Caco-2 (cell line): ENCODE data around the gene VWA3B. TPM values are rescaled to one million over a fixed set of nuclear protein-coding genes. Genes with fewer than 3 reads are reported as not detected.

Experiments used
- BruUV-seq: library from RNA; stranded (reverse); fragments of 400-500 nt; replicated peaks from 2 replicates; lab custom pipeline; 2021; lab: Mats Ljungman, UMichigan
- CTCF ChIA-PET: fragments of 300-600 bp; sonication (Branson Sonifier 250); formaldehyde crosslinking; loops from one replicate; lab custom pipeline; 2022; ENCODE audit warnings: antibody characterized with exemption; lab: Charles Lee
- POLR2A ChIA-PET: fragments of 300-600 bp; sonication (Branson Sonifier 250); formaldehyde crosslinking; loops from one replicate; lab custom pipeline; 2022; ENCODE audit warnings: antibody characterized with exemption; lab: Charles Lee
- DNase-seq, 2 experiments: peaks; one replicate each; pipeline versions ENCODE4 v3.0.0 to v3.0.0-alpha.2; 2020 to 2022
- H3K27me3 ChIP-seq: replicated peaks from 2 replicates; pipeline ENCODE4 v1.6.0; 2011; ENCODE audit warnings: low read length; ENCODE audit not compliant: control insufficient read depth, insufficient read depth
- H3K36me3 ChIP-seq: 2 replicates; pipeline ENCODE4 v1.5.1; 2011; ENCODE audit warnings: low read length; ENCODE audit not compliant: control insufficient read depth, insufficient read depth
- H3K4me1 ChIP-seq: fragments of 250-450 bp; sonication (Bioruptor Pico); 2 replicates; pipeline ENCODE4 v1.5.1; 2020; ENCODE audit warnings: mild to moderate bottlenecking
- H3K4me3 ChIP-seq: 2 replicates; pipeline ENCODE4 v1.5.1; 2011; ENCODE audit warnings: low read depth, mild to moderate bottlenecking, control low read depth, low read length
- H3K9me3 ChIP-seq: fragments of 250-450 bp; sonication (Bioruptor Pico); 2 replicates; pipeline ENCODE4 v1.5.1; 2020; ENCODE audit warnings: mild to moderate bottlenecking, moderate library complexity
- H3K27ac Mint-ChIP-seq: one replicate; pipeline ENCODE4 v1.8.0; 2022; ENCODE audit warnings: mixed read lengths; ENCODE audit not compliant: unreplicated experiment
- H3K27me3 Mint-ChIP-seq: one replicate; pipeline ENCODE4 v1.8.0; 2022; ENCODE audit warnings: mixed read lengths; ENCODE audit not compliant: insufficient read depth, unreplicated experiment
- H3K36me3 Mint-ChIP-seq: one replicate; pipeline ENCODE4 v1.8.0; 2022; ENCODE audit warnings: mild to moderate bottlenecking, mixed read lengths; ENCODE audit not compliant: insufficient read depth, unreplicated experiment
- H3K4me1 Mint-ChIP-seq: one replicate; pipeline ENCODE4 v1.8.0; 2022; ENCODE audit warnings: low read depth, mixed read lengths; ENCODE audit not compliant: unreplicated experiment
- H3K4me3 Mint-ChIP-seq: one replicate; pipeline ENCODE4 v1.8.0; 2022; ENCODE audit warnings: mild to moderate bottlenecking, moderate library complexity, mixed read lengths; ENCODE audit not compliant: unreplicated experiment
- H3K9me3 Mint-ChIP-seq: one replicate; pipeline ENCODE4 v1.8.0; 2022; ENCODE audit warnings: mixed read lengths; ENCODE audit not compliant: unreplicated experiment
- intact Hi-C: fragments of 100-400 bp; cut with micrococcal nuclease; formaldehyde crosslinking; loops from one replicate; pipeline ENCODE4 v1.10.0; 2022; ENCODE audit not compliant: unreplicated experiment
- total RNA-seq: library from RNA; stranded (reverse); gene quantifications from 2 replicates; pipeline ENCODE4 v1.2.3, GENCODE V29; 2022
- TF ChIP-seq, protein P1 (sequence below), 2 experiments: fragments of 200-600 bp in 1 of 2; IDR thresholded peaks; 1 replicate in 1 of 2; 2 replicates in 1 of 2; pipeline versions ENCODE4 v1.5.1 to v1.8.0; 2011 to 2022; ENCODE audit warnings: antibody characterized with exemption in 1 of 2, control low read depth in 1 of 2, inconsistent platforms in 1 of 2, low read depth in 1 of 2, low read length in 1 of 2, mild to moderate bottlenecking in 1 of 2, moderate library complexity in 1 of 2; ENCODE audit not compliant: insufficient read depth in 1 of 2, severe bottlenecking in 1 of 2, unreplicated experiment in 1 of 2

VWA3B gene
- total RNA-seq, 1 experiment from 2014 or later, result not detected

DNA sequence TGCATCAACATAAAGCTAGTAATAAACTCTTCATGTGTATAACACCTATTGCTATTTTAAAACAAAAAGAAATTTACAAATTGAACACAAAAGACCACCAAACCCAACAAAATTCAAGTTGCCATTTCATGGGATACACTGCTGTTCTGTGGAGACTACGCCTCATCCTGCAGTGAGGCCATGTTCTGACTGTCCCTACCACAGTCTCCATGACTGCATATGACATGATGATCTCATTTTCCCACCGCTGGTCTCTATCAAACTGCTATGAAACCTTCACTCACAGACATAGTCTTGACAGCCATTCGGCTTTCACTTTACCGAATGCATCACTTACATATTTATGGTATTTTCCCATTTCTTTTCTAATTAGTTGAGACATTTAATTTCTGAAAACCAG is 21.2 kb upstream of the VWA3B start:
- ChIA-PET CTCF (no interaction called here), POLR2A (no interaction called here)
- Histone ChIP-seq H3K4me3 (no peak overlapping the region), H3K27me3 (no peaks in the 10 kb centered on the region), H3K36me3 (no peaks in the 10 kb centered on the region), H3K4me1 (no peaks in the 10 kb centered on the region), H3K9me3 (no peaks in the 10 kb centered on the region)
- H3K27ac Mint-ChIP-seq, result no peak overlapping the region
- H3K27me3 Mint-ChIP-seq, result peaks cover 4% of the 10 kb centered on the region
- H3K9me3 Mint-ChIP-seq, result no peaks in the 10 kb centered on the region
- H3K4me1 Mint-ChIP-seq, result no peaks in the 10 kb centered on the region
- H3K36me3 Mint-ChIP-seq, result no peaks in the 10 kb centered on the region
- intact Hi-C loops, result no loop called here
- TF ChIP-seq, protein P1, sequence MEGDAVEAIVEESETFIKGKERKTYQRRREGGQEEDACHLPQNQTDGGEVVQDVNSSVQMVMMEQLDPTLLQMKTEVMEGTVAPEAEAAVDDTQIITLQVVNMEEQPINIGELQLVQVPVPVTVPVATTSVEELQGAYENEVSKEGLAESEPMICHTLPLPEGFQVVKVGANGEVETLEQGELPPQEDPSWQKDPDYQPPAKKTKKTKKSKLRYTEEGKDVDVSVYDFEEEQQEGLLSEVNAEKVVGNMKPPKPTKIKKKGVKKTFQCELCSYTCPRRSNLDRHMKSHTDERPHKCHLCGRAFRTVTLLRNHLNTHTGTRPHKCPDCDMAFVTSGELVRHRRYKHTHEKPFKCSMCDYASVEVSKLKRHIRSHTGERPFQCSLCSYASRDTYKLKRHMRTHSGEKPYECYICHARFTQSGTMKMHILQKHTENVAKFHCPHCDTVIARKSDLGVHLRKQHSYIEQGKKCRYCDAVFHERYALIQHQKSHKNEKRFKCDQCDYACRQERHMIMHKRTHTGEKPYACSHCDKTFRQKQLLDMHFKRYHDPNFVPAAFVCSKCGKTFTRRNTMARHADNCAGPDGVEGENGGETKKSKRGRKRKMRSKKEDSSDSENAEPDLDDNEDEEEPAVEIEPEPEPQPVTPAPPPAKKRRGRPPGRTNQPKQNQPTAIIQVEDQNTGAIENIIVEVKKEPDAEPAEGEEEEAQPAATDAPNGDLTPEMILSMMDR (IDR thresholded peaks at IDR 0.05; ENCODE audit: insufficient read depth in 1 of 2, low read depth in 1 of 2, low read length in 1 of 2, severe bottlenecking in 1 of 2, unreplicated experiment in 1 of 2), result no peak
- no peak for DNase-seq
- no peak overlapping the region for H3K4me3 Mint-ChIP-seq
- BruUV-seq, result no TSS peak

DNA sequence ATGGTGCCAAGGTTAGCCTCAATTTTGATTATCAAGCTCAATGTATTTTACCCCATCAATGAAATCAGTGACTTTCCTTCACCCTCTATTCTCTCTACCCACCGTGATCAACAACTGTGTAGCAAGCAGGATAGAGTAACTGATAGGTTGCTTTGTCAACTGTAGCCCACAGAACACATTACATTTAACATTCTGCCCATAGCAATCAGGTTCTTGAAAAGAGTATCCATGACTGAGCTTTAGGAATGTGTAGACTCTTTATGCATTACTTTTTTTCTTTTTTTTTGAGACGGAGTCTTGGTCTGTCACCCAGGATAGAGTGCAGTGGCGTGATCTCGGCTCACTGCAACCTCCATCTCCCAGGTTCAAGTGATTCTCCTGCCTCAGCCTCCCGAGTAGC is 19.8 kb upstream of the VWA3B start:
- Mint-ChIP-seq H3K36me3 (no peaks in the 10 kb centered on the region), H3K4me1 (no peaks in the 10 kb centered on the region), H3K4me3 (no peak overlapping the region), H3K27me3 (peaks cover 4% of the 10 kb centered on the region), H3K9me3 (no peaks in the 10 kb centered on the region), H3K27ac (no peak overlapping the region)
- no peaks in the 10 kb centered on the region for H3K27me3 ChIP-seq
- ChIA-PET CTCF (no interaction called here), POLR2A (no interaction called here)
- H3K4me1 ChIP-seq, result no peaks in the 10 kb centered on the region
- intact Hi-C loops, result no loop called here
- no peaks in the 10 kb centered on the region for H3K36me3 ChIP-seq
- no TSS peak for BruUV-seq
- H3K9me3 ChIP-seq, result no peaks in the 10 kb centered on the region
- H3K4me3 ChIP-seq, result no peak overlapping the region
- TF ChIP-seq, protein P1 (IDR thresholded peaks at IDR 0.05; ENCODE audit: insufficient read depth in 1 of 2, low read depth in 1 of 2, low read length in 1 of 2, severe bottlenecking in 1 of 2, unreplicated experiment in 1 of 2), result no peak
- DNase-seq, result no peak

DNA sequence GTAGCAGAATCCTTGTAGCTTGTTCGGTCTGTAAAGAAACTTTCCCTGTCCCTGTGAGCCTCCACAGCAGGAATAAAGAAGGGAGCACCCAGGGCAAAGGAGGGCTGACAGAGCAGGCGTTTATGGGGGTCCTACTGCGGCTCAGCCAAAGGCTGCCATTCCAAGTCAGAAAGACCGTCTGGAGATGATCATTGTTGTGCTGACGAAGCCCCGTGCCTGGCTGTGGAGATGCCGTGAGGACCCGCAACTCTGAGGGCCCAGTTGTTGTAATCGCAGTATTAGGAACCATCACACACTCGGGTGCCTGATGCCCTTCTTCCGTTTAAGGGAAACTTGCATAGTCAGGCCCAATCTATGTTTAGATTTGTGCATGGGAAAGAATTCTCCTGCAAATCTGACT is 16.9 kb upstream of the VWA3B start:
- intact Hi-C loops, result no loop called here
- ChIA-PET POLR2A (interaction anchor here (0.6 kb wide), 1 partner anchor 311 kb away, joined by 3 read pairs; no protein-coding TSS in a partner anchor), CTCF (no interaction called here)
- H3K36me3 Mint-ChIP-seq, result no peaks in the 10 kb centered on the region
- no peaks in the 10 kb centered on the region for H3K36me3 ChIP-seq
- H3K4me3 Mint-ChIP-seq, result no peak overlapping the region
- no peaks in the 10 kb centered on the region for H3K27me3 Mint-ChIP-seq
- H3K4me3 ChIP-seq, result no peak overlapping the region
- TF ChIP-seq, protein P1 (IDR thresholded peaks at IDR 0.05; ENCODE audit: insufficient read depth in 1 of 2, low read depth in 1 of 2, low read length in 1 of 2, severe bottlenecking in 1 of 2, unreplicated experiment in 1 of 2), result no peak
- H3K27me3 ChIP-seq, result no peaks in the 10 kb centered on the region
- H3K4me1 ChIP-seq, result no peaks in the 10 kb centered on the region
- H3K9me3 Mint-ChIP-seq, result no peaks in the 10 kb centered on the region
- H3K4me1 Mint-ChIP-seq, result no peaks in the 10 kb centered on the region
- H3K27ac Mint-ChIP-seq, result no peak overlapping the region
- BruUV-seq, result no TSS peak
- no peak for DNase-seq
- no peaks in the 10 kb centered on the region for H3K9me3 ChIP-seq
